GM12878 (cell line): ENCODE results near the gene NHS. TPM values are rescaled to one million over a fixed set of nuclear protein-coding genes. Genes with fewer than 3 reads are reported as not detected.

Source experiments
- FOXK2 ChIP-seq: fragments of 450-650 bp; IDR thresholded peaks from 2 replicates; pipeline ENCODE4 v1.6.1; 2017; ENCODE audit warnings: mild to moderate bottlenecking, moderate library complexity
- HDAC6 ChIP-seq: fragments of 200-600 bp; sonication (generic); IDR thresholded peaks from one replicate; pipeline ENCODE4 v1.8.0; 2017; ENCODE audit warnings: antibody characterized with exemption; ENCODE audit not compliant: unreplicated experiment
- HSF1 ChIP-seq: fragments of 150-350 bp; IDR thresholded peaks from 2 replicates; pipeline ENCODE4 v1.6.1; 2014; ENCODE audit warnings: mild to moderate bottlenecking, low read depth, low read length
- IKZF2 ChIP-seq, 2 experiments: fragments of 450-650 bp; IDR thresholded peaks; 2 replicates each; pipeline ENCODE4 v1.6.1; 2017; ENCODE audit warnings: mild to moderate bottlenecking in 2 of 2, moderate library complexity in 2 of 2
- PAX5 ChIP-seq: IDR thresholded peaks from 2 replicates; pipeline ENCODE4 v1.6.1; 2011; ENCODE audit warnings: low read depth, low read length, borderline replicate concordance
- RCOR1 ChIP-seq: conservative IDR thresholded peaks from 2 replicates; pipeline ENCODE4 v1.6.1; 2012; ENCODE audit warnings: low read depth, low read length, improper control_type of control experiment
- USF2 ChIP-seq: IDR thresholded peaks from 2 replicates; pipeline ENCODE4 v1.6.1; 2011; ENCODE audit warnings: low read depth, low read length, improper control_type of control experiment, borderline replicate concordance
- ZBTB11 ChIP-seq: fragments of 450-650 bp; formaldehyde crosslinking; IDR thresholded peaks from 2 replicates; pipeline ENCODE4 v1.5.0; 2022; ENCODE audit warnings: mild to moderate bottlenecking, missing genetic modification characterization
- ZNF24 ChIP-seq: fragments of 450-650 bp; IDR thresholded peaks from 2 replicates; pipeline ENCODE4 v1.6.1; 2017; ENCODE audit warnings: antibody characterized with exemption, mild to moderate bottlenecking
- polyA plus RNA-seq, 11 experiments: library from polyadenylated mRNA; depleted of rRNA in 4 of 11; unstranded in 6 of 11; stranded (reverse) in 5 of 11; fragments of >200 nt; fragmentation: Nextera tagmentation in 4 of 11; fragmentation: Illumina TruSeq in 1 of 11; extraction: Ambion mirVana in 4 of 11; extraction: Trizol in 1 of 11; gene quantifications; 1 replicate in 1 of 11; 2 replicates in 10 of 11; pipeline versions ENCODE4 v1.2.1 to v1.2.3, GENCODE V29; 2011 to 2016; ENCODE audit warnings: inconsistent platforms in 2 of 11, missing spikeins in 2 of 11, low read depth in 1 of 11
- total RNA-seq, 4 experiments: library from RNA; depleted of rRNA in 3 of 4; stranded (reverse); fragments of >200 nt in 3 of 4; fragmentation: Illumina TruSeq in 1 of 4; extraction: Trizol in 1 of 4; gene quantifications; 2 replicates each; pipeline versions ENCODE4 v1.2.1 to v1.2.3, GENCODE V29; 2013 to 2021

NHS gene
- total and polyA plus RNA-seq, 10 of the 15 experiments (the other 5 are each of a cell fraction or from before 2014, with no cell fraction given), result under 0.01 to 0.07 (median 0.03) TPM; not detected in 7

- TF ChIP-seq PAX5 (no peak), RCOR1 (no peak), ZNF24 (no peak), USF2 (no peak), HSF1 (no peak), FOXK2 (no peak), IKZF2 (IDR thresholded peaks at IDR 0.05) (no peak), HDAC6 (no peak), ZBTB11 (no peak)
These were observed 385.0 kb downstream of the NHS start (continued) for GRCh38 chrX:17759990-17760389.
